Kidney glomerular epithelial cell (primary cell): Measurements from ENCODE around the gene TLR7.
A peak's percentile ranks its signal among the peaks of the same experiment; 100 is the strongest.

Source experiments
- DNase-seq: peaks from one replicate; lab custom pipeline; 2025; lab: John Stamatoyannopoulos, UW

TLR7 gene

GRCh38 chrX:12866451-12867377 lies at the start of gene TLR7:
Gene TLR7 (plus strand): TSS chrX:12867072. CDS start chrX:12867579, 507 bp downstream.
- DNase-seq: no peak

GRCh38 chrX:12817528-12817927 lies 49.3 kb upstream of the TLR7 start:
- DNase-seq: no peak

GRCh38 chrX:12819222-12819621 lies 47.6 kb upstream of the TLR7 start:
- no peak for DNase-seq

GRCh38 chrX:12820737-12821136 lies 46.1 kb upstream of the TLR7 start:
- no peak for DNase-seq

GRCh38 chrX:12824944-12825343 lies 41.9 kb upstream of the TLR7 start:
- no peak for DNase-seq

GRCh38 chrX:12825801-12826200 lies 41.1 kb upstream of the TLR7 start:
- peak; percentile 3 for DNase-seq

GRCh38 chrX:12843061-12843667 lies 23.7 kb upstream of the TLR7 start:
- DNase-seq: no peak

GRCh38 chrX:12843668-12844279 lies 23.1 kb upstream of the TLR7 start:
- no peak for DNase-seq

GRCh38 chrX:12844319-12844718 lies 22.6 kb upstream of the TLR7 start:
- DNase-seq: no peak

GRCh38 chrX:12865359-12865758 lies 1.5 kb upstream of the TLR7 start:
- DNase-seq: no peak

- no peak for DNase-seq
Observed at GRCh38 chrX:12867685-12868084, 813 bp downstream of the TLR7 start.

- no peak for DNase-seq
Observed at GRCh38 chrX:12868747-12869146, 1.9 kb downstream of the TLR7 start.

- DNase-seq: no peak
Observed at GRCh38 chrX:12871257-12871656, 4.4 kb downstream of the TLR7 start.

- DNase-seq: no peak
Observed at GRCh38 chrX:12872741-12873140, 5.9 kb downstream of the TLR7 start.

- DNase-seq: no peak
Observed at GRCh38 chrX:12874581-12874980, 7.7 kb downstream of the TLR7 start.

GRCh38 chrX:12877386-12877785 lies 10.5 kb downstream of the TLR7 start:
- no peak for DNase-seq

GRCh38 chrX:12878536-12878935 lies 11.7 kb downstream of the TLR7 start:
- DNase-seq: no peak

- DNase-seq: no peak
Observed at GRCh38 chrX:12881914-12882313, 15.0 kb downstream of the TLR7 start.

- no peak for DNase-seq
Observed at GRCh38 chrX:12885508-12885907, 18.6 kb downstream of the TLR7 start.

- DNase-seq: no peak
Observed at GRCh38 chrX:12886545-12886944, 19.7 kb downstream of the TLR7 start.

GRCh38 chrX:12887141-12887540 lies 20.3 kb downstream of the TLR7 start:
- no peak for DNase-seq

- no peak for DNase-seq
Observed at GRCh38 chrX:12887767-12888166, 20.9 kb downstream of the TLR7 start.

- no peak for DNase-seq
Observed at GRCh38 chrX:12890467-12890866, 23.6 kb downstream of the TLR7 start.
